RKO (cell line): ENCODE measurements around the gene RPL22L1.
"Not testable (repeated sequence)": the region's sequence is repeated elsewhere in the genome, so short reads cannot be mapped to it uniquely, and the experiment has no call there.

Source experiments
- DNase-seq: peaks from one replicate; pipeline ENCODE4 v3.0.0-alpha.2; 2016; ENCODE audit warnings: low spot score

Gene RPL22L1

GRCh38 chr3:170829546-170830272, 40.3 kb downstream of the RPL22L1 start:
- no peak for DNase-seq

DNA sequence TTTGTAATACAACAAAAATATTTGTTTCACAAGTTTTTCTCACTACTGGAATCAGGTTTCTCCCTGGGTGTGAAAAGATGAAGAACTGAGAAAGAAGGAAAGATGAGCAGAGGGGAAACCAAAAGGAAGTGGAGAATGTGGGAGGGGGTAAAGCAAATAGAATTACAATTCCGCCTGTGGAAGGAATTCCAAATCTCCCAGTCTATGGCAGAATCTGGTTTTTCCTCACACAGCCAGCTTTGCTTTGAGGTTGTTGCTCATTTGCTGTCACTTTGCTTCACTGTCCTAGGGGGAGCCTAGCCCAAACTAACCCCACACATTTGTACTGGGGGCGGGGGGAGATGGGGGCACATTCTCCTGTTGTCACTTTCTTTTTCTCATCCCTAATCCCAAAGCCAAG, 43.9 kb downstream of the RPL22L1 start:
- DNase-seq, result no peak

GRCh38 chr3:170823562-170823961, 46.4 kb downstream of the RPL22L1 start:
- not testable (repeated sequence) for DNase-seq

DNA sequence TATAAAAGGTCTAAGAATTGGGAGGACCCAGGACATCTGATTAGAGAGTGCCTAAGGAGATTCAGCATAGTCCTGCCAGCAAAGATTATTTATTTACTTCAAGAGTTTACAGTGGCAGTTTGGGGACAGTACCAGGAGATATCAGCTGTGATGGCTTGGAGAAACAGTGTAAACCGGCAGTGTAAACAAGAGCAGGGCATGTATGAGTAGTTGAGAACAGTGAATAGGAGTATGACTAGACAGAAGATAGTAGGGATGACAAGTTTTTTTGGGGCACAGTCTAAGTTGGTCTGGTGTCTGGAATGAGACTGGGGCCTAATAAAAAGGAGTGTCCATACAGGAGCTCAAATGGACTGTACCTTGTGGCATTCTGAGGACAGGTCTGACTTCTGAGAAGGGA, 51.7 kb downstream of the RPL22L1 start:
- DNase-seq, result not testable (repeated sequence)

DNA sequence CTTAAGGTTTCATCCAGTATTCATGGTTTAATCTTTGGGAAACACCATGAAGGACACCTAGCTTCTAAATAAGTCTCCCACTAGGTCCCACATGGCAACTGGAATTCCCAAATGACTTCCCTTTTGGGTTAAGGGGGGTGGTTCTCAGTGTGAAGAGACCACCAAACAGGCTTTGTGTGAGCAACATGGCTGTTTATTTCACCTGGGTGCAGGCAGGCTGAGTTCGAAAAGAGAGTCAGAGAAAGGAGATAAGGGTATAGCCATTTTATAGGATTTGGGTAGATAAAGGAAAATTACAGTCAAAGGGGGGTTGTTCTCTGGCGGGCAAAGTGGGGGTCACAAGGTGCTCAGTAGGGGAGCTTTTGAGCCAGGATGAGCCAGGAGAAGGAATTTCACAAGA, 52.5 kb downstream of the RPL22L1 start:
- not testable (repeated sequence) for DNase-seq

DNA sequence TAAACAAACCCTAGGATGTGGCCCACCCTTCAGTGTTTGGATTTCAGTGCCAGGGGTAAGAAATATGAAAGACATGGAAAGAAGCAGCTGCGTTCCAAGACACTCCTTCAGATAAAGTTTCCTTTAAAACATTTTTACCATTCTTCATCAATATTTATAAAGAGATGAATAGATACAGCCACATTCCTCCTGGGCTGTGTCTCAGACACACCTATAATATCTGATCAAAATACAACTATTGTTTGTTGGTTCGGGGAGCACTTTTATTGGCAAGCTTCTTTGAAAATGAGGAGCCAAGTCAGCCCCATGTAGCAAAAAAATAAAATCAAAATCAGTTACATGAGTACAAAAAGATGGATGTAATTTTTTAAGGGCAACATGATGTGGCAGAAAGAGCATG, 53.2 kb downstream of the RPL22L1 start:
- DNase-seq, result no peak

GRCh38 chr3:170816341-170816740, 53.7 kb downstream of the RPL22L1 start:
- DNase-seq, result no peak

DNA sequence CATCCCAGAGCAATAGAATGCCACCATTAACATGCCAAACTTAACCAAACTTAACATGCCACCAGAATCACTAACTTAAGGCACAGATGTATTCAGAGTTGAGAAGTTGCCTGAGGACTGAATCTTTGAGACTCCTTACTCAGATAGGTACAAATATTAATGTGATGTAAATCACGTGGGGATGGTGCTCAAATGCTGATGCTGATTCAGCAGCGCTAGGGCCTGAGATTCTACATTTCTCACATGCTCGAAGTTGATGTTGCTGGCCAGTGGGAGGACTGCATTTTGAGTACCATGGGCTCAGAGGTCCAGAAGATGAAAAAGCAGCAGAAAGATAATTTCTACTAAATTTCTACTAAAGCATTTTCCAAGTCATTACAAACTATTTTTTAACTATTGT, 54.1 kb downstream of the RPL22L1 start:
- DNase-seq, result no peak

GRCh38 chr3:170815340-170815739, 54.7 kb downstream of the RPL22L1 start:
- no peak for DNase-seq
